Kidney (tissue), 14 donors: Measurements from ENCODE around the gene LDB1. TPM values are rescaled to one million over a fixed set of nuclear protein-coding genes. Genes with fewer than 3 reads are reported as not detected.

Experiments
- DNase-seq, 5 donors: peaks; one replicate each; pipeline ENCODE4 v3.0.0-alpha.2; 2013 to 2020
- FAIRE-seq: peaks from 2 replicates; lab custom pipeline; 2012; peaks lifted over from hg19 to GRCh38; lab: Jason Lieb, UNC
- H3K27ac ChIP-seq, 2 donors: one replicate each; pipeline ENCODE4 v1.7.0; 2013; ENCODE audit warnings: low read depth in 2 of 2, low read length in 2 of 2, inconsistent platforms in 1 of 2
- H3K27me3 ChIP-seq: one replicate; pipeline ENCODE4 v1.7.1; 2013; ENCODE audit warnings: low read length, inconsistent platforms; ENCODE audit not compliant: control insufficient read depth, insufficient read depth
- H3K36me3 ChIP-seq, 3 donors: one replicate each; pipeline versions ENCODE4 v1.7.0 to v1.7.1; 2013; ENCODE audit warnings: low read length in 3 of 3, control low read depth in 1 of 3, inconsistent platforms in 1 of 3; ENCODE audit not compliant: insufficient read depth in 3 of 3, control insufficient read depth in 2 of 3
- H3K4me1 ChIP-seq, 3 donors: one replicate each; pipeline versions ENCODE4 v1.7.0 to v1.7.1; 2013; ENCODE audit warnings: low read length in 3 of 3, inconsistent platforms in 1 of 3, low read depth in 1 of 3; ENCODE audit not compliant: control insufficient read depth in 2 of 3, insufficient read depth in 2 of 3
- H3K4me3 ChIP-seq, 3 donors: one replicate each; pipeline versions ENCODE4 v1.7.0 to v1.8.1; 2013; ENCODE audit warnings: low read length in 3 of 3, control low read depth in 1 of 3, inconsistent platforms in 1 of 3
- H3K9ac ChIP-seq, 3 donors: one replicate each; pipeline versions ENCODE4 v1.7.0 to v1.7.1; 2013; ENCODE audit warnings: low read length in 3 of 3, control low read depth in 1 of 3, inconsistent platforms in 1 of 3
- H3K9me3 ChIP-seq, 3 donors: one replicate each; pipeline versions ENCODE4 v1.7.0 to v1.7.1; 2013; ENCODE audit warnings: low read length in 3 of 3, control low read depth in 1 of 3, inconsistent platforms in 1 of 3; ENCODE audit not compliant: control insufficient read depth in 2 of 3, insufficient read depth in 1 of 3
- intact Hi-C: fragments of 100-400 bp; cut with DNase I; formaldehyde crosslinking; loops from one replicate; pipeline ENCODE4 v1.11.1; 2022
- polyA plus RNA-seq: library from polyadenylated mRNA; stranded (reverse); fragments of 350-450 nt; fragmentation: Illumina TruSeq; extraction: RNeasy Lipid Tissue Mini Kit (QIAGEN cat#74804); gene quantifications from one replicate; pipeline ENCODE4 v1.2.3, GENCODE V29; 2014; ENCODE audit warnings: low read depth, low replicate concordance; ENCODE audit not compliant: insufficient read depth
- total RNA-seq: library from RNA; stranded (reverse); fragmentation: NEBNext Ultra II Directional; extraction: Animal tissue kit (Norgen Biotek cat#: 25700); gene quantifications from one replicate; pipeline ENCODE4 v1.2.1, GENCODE V29; 2021
- TF ChIP-seq, protein P1 (sequence below): IDR thresholded peaks from 3 replicates; pipeline ENCODE4 v1.5.1; 2012; ENCODE audit warnings: mild to moderate bottlenecking, moderate library complexity, borderline replicate concordance; ENCODE audit not compliant: insufficient read depth; ENCODE audit errors: extremely low read depth
- donor health status: control.
- donor health status: control.
- donor health status: control.
- donor health status: control.
- donor health status: control.
- donor health status: DM: yes; HTN: yes; CAD: no.
- donor health status: Normal renal cell carcinoma (clear cell type).

LDB1 gene
- total and polyA plus RNA-seq, 2 donors from 2014 or later = 27.9 to 56.1 TPM

DNA sequence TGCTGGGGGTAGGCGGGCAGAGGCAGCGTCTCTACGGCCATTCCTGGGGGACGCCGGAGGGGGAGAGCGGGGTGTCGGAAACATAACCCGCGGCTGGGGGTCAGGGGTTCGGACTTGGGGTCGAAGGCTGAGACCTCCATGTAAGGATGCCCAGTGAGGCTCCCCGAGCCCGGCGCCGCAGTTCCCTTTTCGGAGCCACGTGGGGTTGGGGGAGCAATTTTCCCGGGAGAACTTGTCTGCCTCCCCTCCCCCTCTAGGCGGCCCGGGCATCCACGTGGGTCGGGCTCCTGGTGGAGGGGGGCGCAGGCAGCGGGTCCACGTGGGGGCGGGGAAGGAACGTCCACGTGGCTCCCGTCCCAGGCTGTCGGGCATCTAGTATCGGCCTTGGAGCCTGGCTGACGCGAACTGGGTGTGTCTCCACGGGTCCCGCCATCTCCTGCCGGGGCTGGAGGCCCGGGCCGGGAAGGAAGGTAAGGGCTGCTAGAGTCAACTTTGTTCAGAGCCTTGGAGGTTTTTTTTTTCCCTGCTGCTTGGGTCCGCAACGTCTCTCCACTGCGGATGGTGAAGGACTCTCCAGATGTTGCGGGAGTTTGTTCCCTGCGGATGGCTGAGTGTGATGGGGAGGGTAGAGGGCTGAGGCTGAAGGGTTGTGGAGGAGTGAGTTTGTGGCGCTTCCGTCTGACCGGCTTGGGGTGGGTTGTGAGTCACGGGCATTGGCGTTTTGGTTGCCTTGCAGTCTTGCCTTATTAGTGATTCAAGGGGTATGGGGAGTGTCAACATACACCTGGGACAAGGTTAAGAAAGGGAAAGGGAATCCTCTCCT lies 13.4 kb upstream of the LDB1 start:
- Histone ChIP-seq H3K9me3 (no peaks in the 10 kb centered on the region), H3K4me1 (peaks cover 0 to 12% (median 10%) of the 10 kb centered on the region in 3 donors), H3K27ac (peak overlapping the region; percentile 92 to 97), H3K4me3 (peak overlapping the region; percentile 87 to 98 (median 97)), H3K27me3 (no peaks in the 10 kb centered on the region), H3K36me3 (peaks cover 0 to 9% (median 9%) of the 10 kb centered on the region in 3 donors), H3K9ac (peak overlapping the region; percentile 64 to 79 (median 69))
- FAIRE-seq (no peak), DNase-seq (peak; percentile 79 to 93 (median 89))
- intact Hi-C loops = no loop called here
- TF ChIP-seq, protein P1, sequence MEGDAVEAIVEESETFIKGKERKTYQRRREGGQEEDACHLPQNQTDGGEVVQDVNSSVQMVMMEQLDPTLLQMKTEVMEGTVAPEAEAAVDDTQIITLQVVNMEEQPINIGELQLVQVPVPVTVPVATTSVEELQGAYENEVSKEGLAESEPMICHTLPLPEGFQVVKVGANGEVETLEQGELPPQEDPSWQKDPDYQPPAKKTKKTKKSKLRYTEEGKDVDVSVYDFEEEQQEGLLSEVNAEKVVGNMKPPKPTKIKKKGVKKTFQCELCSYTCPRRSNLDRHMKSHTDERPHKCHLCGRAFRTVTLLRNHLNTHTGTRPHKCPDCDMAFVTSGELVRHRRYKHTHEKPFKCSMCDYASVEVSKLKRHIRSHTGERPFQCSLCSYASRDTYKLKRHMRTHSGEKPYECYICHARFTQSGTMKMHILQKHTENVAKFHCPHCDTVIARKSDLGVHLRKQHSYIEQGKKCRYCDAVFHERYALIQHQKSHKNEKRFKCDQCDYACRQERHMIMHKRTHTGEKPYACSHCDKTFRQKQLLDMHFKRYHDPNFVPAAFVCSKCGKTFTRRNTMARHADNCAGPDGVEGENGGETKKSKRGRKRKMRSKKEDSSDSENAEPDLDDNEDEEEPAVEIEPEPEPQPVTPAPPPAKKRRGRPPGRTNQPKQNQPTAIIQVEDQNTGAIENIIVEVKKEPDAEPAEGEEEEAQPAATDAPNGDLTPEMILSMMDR = no peak

- DNase-seq = peak; percentile 98 to 100 (median 99)
- H3K4me1 ChIP-seq = peaks cover 0 to 12% (median 10%) of the 10 kb centered on the region in 3 donors
- no peak for FAIRE-seq
These were observed 12.6 kb upstream of the LDB1 start, which contains the start of gene PPRC1 for GRCh38 chr10:102132563-102133372. Gene PPRC1, plus strand, starts transcription at chr10:102133040. Its CDS starts 29 bp downstream, at chr10:102133069.

DNA sequence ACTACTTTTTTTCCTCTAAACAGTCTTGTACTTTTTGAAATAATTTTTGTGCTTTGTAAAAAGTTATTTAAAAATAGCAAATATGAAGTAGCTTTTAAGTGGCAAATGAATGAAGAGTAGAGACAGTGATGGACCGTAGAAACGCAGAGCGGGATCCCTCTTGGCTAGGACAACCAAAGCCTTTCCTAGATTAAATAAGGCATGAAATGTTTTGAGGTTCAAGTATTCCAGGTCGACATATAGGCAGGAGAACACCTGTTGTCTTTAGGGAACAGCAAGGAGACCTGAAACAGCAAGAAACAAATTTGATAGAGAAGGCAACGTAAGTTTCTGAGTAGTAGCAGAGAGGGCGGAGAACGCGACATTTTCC lies 12.0 kb upstream of the LDB1 start:
- FAIRE-seq = no peak
- H3K9ac ChIP-seq = peak overlapping the region; percentile 54 to 91 (median 82)
- intact Hi-C loops = no loop called here

More at GRCh38 chr10:102132563-102133372, 12.6 kb upstream of the LDB1 start, which contains the start of gene PPRC1:
- Histone ChIP-seq H3K27me3 (no peaks in the 10 kb centered on the region), H3K36me3 (peaks cover 0 to under 1% (median under 1%) of the 10 kb centered on the region in 3 donors), H3K4me3 (peak within 1 kb of the TSS; percentile 87 to 98 (median 97)), H3K9me3 (no peaks in the 10 kb centered on the region), H3K9ac (peak within 1 kb of the TSS; percentile 79 to 91 (median 82)), H3K27ac (peak within 1 kb of the TSS; percentile 92 to 97)
- TF ChIP-seq, protein P1 = peak; percentile 77
- intact Hi-C loops = no loop called here

More for the DNA sequence above, 12.0 kb upstream of the LDB1 start:
- Histone ChIP-seq H3K27ac (peak overlapping the region in 1 of 2 donors; percentile 97), H3K36me3 (no peaks in the 10 kb centered on the region), H3K4me1 (peaks cover 0 to 12% (median 10%) of the 10 kb centered on the region in 3 donors), H3K9me3 (no peaks in the 10 kb centered on the region), H3K27me3 (no peaks in the 10 kb centered on the region), H3K4me3 (peak overlapping the region; percentile 87 to 98 (median 97))
- TF ChIP-seq, protein P1 = no peak
- DNase-seq = no peak
